Chondrocyte (in vitro differentiated cells): ENCODE data around the gene EPHA4. TPM values are rescaled to one million over a fixed set of nuclear protein-coding genes. Genes with fewer than 3 reads are reported as not detected.

ENCODE experiments used
- DNase-seq: peaks from one replicate; pipeline ENCODE4 v3.0.0; 2021; ENCODE audit warnings: mixed read lengths, low spot score
- H3K27ac Mint-ChIP-seq: one replicate; pipeline ENCODE4 v1.8.0; 2021; ENCODE audit warnings: mild to moderate bottlenecking, moderate library complexity, mixed read lengths; ENCODE audit not compliant: unreplicated experiment
- H3K27me3 Mint-ChIP-seq: 2 replicates; pipeline ENCODE4 v1.8.0; 2021; ENCODE audit warnings: low read depth, mixed read lengths
- H3K36me3 Mint-ChIP-seq: 2 replicates; pipeline ENCODE4 v1.8.0; 2021; ENCODE audit warnings: low read depth, mixed read lengths
- H3K4me1 Mint-ChIP-seq: 2 replicates; pipeline ENCODE4 v1.8.0; 2021; ENCODE audit warnings: low read depth, mild to moderate bottlenecking, mixed read lengths
- H3K4me3 Mint-ChIP-seq: one replicate; pipeline ENCODE4 v1.8.0; 2021; ENCODE audit warnings: mild to moderate bottlenecking, moderate library complexity, mixed read lengths; ENCODE audit not compliant: unreplicated experiment
- H3K9me3 Mint-ChIP-seq: 2 replicates; pipeline ENCODE4 v1.8.0; 2021; ENCODE audit warnings: low read depth, mixed read lengths
- total RNA-seq: library from RNA; stranded (reverse); gene quantifications from 3 replicates; pipeline ENCODE4 v1.2.1, GENCODE V29; 2021
- TF ChIP-seq, protein P1 (sequence below): fragments of 200-600 bp; sonication (generic); IDR thresholded peaks from 2 replicates; pipeline ENCODE4 v1.5.0; 2021; ENCODE audit warnings: antibody characterized with exemption, mild to moderate bottlenecking, moderate library complexity

The EPHA4 gene
- total RNA-seq, 1 donor from 2014 or later = 3.9 TPM

DNA sequence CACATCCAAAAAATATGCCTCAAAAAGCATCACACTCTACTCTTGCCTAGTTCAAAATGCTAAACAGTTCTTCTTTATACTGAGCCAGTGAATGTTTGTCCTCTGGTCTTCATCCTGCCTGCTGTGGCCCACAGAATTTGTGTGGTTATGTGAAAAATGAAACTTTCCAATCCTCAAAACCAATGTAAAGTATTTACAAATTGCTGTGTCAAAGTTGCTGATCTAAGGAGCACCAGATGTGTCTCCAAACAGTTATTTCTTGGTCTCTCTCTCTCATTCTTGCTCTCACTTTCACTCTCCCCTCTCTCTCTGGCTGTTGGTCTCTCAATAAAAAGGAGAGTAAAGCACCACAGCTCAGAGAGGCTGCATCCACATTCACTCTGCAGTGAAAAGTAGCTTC, 23.0 kb downstream of the EPHA4 start:
- no peaks in the 10 kb centered on the region for H3K27me3 Mint-ChIP-seq
- DNase-seq = no peak
- no peak overlapping the region for H3K4me3 Mint-ChIP-seq
- no peaks in the 10 kb centered on the region for H3K4me1 Mint-ChIP-seq
- H3K27ac Mint-ChIP-seq = no peak overlapping the region
- no peaks in the 10 kb centered on the region for H3K36me3 Mint-ChIP-seq
- H3K9me3 Mint-ChIP-seq = peaks cover 2% of the 10 kb centered on the region
- TF ChIP-seq, protein P1, sequence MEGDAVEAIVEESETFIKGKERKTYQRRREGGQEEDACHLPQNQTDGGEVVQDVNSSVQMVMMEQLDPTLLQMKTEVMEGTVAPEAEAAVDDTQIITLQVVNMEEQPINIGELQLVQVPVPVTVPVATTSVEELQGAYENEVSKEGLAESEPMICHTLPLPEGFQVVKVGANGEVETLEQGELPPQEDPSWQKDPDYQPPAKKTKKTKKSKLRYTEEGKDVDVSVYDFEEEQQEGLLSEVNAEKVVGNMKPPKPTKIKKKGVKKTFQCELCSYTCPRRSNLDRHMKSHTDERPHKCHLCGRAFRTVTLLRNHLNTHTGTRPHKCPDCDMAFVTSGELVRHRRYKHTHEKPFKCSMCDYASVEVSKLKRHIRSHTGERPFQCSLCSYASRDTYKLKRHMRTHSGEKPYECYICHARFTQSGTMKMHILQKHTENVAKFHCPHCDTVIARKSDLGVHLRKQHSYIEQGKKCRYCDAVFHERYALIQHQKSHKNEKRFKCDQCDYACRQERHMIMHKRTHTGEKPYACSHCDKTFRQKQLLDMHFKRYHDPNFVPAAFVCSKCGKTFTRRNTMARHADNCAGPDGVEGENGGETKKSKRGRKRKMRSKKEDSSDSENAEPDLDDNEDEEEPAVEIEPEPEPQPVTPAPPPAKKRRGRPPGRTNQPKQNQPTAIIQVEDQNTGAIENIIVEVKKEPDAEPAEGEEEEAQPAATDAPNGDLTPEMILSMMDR = no peak

DNA sequence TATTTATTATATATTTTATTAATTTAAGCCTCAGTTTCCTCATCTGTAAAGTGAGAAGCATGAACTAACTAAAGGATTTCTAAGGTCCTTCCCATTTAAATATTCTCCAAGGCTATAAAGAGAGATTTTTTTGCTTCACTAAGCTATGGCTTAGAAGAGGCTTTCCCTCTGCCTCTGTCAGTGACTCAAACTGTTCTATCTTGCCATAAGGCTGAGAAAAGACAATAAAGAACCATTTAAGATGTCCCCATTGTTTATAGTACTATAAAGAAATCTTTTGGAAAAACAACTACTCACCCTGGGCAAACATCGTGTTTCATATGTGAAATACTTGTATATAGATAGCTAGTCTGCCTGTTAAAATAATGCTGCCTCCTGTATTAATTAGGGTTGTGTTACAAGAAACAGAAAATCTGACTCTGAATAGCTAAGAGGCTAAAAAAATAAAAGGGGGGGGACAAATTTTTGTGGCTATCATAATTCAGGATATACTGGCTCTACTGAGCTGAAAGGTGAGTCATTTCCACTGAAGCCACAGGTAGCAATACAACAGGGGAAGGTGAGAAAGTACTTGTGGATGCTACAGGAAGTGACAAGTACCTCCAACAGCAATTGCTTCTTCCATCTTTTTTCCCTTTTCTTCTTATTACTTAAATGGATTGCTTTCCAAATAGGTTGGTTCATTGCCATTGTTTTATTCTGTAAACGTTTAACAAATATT, 25.4 kb downstream of the EPHA4 start:
- H3K27me3 Mint-ChIP-seq = no peaks in the 10 kb centered on the region

DNA sequence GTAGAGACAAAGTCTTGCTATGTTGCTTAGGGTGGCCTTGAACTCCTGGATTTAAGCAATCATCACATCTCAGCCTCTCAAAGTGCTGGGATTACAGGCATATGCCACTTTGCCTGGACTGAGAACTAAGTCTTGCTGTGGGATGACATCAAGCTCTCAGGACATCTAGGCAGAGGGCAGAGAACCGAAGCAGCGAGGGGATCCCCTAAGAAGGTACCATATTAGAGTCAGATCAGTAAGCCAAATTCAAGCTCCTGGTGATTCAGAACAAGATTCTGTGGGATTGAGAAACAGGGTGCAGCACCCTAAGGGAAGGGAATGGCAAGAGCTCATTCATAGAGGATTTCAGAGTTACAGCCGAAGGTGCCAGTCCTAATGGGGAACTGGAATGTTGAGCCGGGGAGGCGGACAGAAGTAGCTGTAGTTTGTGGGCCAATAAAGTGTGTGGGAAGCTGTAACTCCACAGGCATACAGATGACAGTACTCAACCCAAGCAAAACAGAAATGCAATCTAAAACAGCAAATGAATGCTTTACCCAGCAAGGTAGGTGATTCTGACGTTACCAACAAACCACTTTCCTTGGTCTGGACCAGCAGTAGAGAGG, 30.9 kb downstream of the EPHA4 start:
- peaks cover 2% of the 10 kb centered on the region for H3K36me3 Mint-ChIP-seq

More for the DNA sequence above, 25.4 kb downstream of the EPHA4 start:
- peaks cover 2% of the 10 kb centered on the region for H3K9me3 Mint-ChIP-seq
- H3K36me3 Mint-ChIP-seq = no peaks in the 10 kb centered on the region
- H3K4me1 Mint-ChIP-seq = no peaks in the 10 kb centered on the region
- DNase-seq = no peak
- H3K27ac Mint-ChIP-seq = no peak overlapping the region
- TF ChIP-seq, protein P1 = no peak
- H3K4me3 Mint-ChIP-seq = no peak overlapping the region

DNA sequence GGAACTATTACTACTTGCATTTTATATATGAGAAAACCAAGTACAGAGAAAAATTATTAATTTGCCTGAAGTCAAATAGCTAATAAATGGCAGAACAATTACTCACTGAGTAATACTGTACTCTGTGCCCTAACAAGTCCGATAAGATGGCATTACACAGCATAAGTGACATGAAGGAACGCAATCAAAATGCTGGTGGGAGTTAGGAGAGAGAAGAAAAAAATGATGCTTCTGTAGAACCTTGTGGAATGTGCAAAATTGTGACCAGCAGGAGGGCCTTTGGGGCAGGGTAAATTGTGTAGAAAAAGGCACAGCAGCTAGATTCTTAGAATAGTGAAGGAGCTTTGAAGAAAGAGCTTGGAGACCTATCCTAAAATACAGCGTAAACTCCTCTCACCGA, 32.9 kb downstream of the EPHA4 start:
- no peak for DNase-seq
- Mint-ChIP-seq H3K4me1 (no peaks in the 10 kb centered on the region), H3K27me3 (no peaks in the 10 kb centered on the region), H3K4me3 (no peak overlapping the region), H3K9me3 (no peaks in the 10 kb centered on the region), H3K27ac (no peak overlapping the region), H3K36me3 (peaks cover 2% of the 10 kb centered on the region)
- TF ChIP-seq, protein P1 = no peak

More for the DNA sequence above, 30.9 kb downstream of the EPHA4 start:
- Mint-ChIP-seq H3K4me1 (no peaks in the 10 kb centered on the region), H3K27me3 (no peaks in the 10 kb centered on the region), H3K9me3 (no peaks in the 10 kb centered on the region), H3K27ac (no peak overlapping the region), H3K4me3 (no peak overlapping the region)
- TF ChIP-seq, protein P1 = no peak
- DNase-seq = no peak

DNA sequence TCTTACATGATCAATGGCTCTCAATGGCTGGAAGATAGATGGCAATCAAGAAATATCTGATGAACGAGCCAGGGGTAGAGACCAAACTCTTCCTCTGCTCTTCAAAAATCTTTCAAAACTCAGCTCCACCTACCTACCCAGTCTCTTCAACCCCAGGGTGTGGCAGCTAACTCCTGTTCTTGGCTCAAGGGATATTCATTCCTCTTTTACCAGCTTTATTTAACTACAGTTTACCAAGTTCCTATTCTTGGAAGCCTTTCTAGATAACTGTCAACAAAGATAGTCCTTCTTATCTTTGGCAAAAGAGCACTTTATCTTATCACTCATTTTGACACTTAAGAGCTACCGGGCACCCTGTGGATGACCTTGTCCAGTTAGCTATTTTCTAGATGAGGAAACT, 36.3 kb downstream of the EPHA4 start:
- TF ChIP-seq, protein P1 = no peak
- H3K4me3 Mint-ChIP-seq = no peak overlapping the region
- H3K27ac Mint-ChIP-seq = no peak overlapping the region
- H3K36me3 Mint-ChIP-seq = no peaks in the 10 kb centered on the region
- no peaks in the 10 kb centered on the region for H3K9me3 Mint-ChIP-seq
- no peaks in the 10 kb centered on the region for H3K4me1 Mint-ChIP-seq
- DNase-seq = no peak
- no peaks in the 10 kb centered on the region for H3K27me3 Mint-ChIP-seq
